Right forelimb (tissue), 1 donor: ENCODE measurements around the gene GFY.
"Not testable (repeated sequence)": the region's sequence is repeated elsewhere in the genome, so short reads cannot be mapped to it uniquely, and the experiment has no call there.

Source experiments
- DNase-seq: peaks from one replicate; pipeline ENCODE4 v3.0.0-alpha.2; 2018

Gene GFY

DNA sequence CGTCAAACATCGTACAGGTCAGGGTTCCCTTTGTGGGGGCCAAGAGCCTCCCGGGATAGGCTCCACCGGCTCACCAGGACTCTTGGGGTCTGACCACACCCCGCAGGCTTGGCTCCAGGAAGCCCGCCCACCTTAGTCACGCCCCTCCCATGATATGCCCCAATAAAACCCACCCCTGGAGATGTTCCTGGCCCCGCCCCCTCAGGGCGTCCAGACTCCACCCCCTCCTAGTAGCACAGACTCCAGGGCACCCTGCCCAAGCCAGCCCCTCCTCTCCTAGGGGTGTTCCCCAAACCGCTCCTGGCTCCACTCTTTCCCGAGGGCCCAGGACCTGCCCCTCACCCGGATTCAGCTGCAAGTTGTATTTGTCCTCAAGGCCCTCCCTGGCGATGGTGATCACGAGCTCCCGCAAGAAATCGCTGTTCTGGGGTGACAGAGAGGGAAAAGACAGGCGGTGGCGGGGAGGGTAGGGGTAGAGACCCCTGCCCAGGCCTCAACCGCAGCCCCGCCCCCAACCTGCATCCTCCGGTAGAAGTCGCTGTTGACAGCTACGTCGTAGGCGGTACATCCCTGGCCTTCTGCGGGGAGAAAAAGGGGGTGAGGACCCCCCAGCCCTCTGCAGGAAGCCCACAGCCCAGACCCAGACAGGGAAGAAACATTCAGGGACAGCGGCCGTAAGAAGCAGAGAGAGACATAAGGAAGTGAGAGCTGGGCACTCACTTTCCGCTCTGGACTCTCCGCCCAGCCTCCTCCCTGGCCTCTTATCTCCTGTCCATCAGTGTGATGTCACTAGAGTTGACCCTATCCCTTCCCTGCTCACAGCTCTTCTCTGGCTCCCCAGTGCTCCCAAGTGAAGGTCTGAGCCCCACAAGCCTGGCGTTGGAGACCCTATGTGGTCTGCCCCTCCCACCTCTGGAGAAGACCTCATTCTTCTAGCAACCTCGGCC, 22.6 kb downstream of the GFY start:
- no peak for DNase-seq

DNA sequence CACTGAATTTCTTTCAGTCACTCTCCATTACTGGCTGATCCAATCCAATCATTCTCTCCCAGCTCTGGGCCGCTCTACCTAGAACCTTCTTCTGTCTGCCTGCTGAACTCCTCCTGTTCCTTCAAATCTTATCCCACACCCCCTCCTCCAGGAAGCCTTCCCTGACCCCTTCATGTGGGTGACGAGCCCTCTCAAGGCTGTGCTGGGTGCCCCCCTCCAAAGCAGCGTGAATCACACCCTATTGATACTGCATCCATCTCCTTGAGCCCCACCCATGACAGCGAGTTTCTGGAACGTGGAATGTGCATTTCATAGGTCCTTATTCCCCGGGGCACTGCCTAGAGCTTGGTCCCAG, 23.2 kb downstream of the GFY start:
- no peak for DNase-seq

DNA sequence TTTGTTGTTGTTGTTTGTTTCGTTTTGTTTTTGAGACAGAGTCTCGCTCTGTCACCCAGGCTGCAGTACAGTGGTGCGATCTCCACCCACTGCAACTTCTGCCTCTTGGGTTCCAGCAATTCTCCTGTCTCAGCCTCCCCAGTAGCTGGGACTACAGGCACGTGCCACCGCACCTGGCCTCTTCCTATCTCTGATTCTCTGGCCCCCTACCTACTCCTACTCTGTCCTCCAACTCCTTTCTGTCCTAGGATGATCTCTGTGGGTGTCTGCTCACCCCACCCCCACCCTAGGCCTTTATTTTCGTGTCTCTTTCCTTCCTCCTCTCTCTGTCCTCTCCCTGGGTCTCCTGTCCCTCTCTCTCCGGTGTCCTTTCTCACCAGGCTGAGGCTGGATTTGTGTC, 25.2 kb downstream of the GFY start:
- no peak for DNase-seq

DNA sequence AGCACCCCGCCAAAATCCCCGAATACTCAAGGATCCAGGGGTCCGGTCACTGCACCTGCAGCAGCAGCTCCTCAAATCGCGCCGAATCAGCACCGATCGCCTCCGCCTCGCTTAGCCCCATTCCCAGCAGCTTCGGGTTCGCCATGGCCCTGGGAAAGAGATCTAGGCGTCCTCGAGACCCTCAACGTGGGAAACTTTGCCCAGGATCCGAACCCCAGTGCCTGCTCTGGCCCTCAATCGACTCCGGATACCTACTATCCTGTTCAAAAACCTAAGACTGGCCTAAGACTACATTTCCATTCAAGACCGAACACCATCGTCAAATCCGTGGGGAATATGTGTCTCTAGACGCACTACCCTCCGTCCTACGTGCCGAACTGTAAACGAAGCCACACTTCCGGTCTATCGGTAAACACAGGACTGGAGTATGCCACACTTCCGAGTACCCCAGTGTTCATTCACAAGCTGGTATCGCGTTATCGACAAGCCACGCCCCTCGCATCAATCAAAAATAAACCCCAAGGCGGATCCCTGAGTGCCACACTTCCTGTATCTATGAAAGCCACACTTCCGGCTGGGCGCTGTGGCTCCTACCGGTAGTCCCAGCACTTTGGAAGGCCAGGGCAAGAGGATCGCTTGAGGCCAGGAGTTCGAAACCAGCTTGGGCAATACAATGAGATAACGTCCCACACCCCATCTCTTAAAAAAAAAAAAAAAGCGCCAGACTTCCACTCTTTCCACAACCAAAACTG, 26.4 kb downstream of the GFY start, which contains the start of gene PIH1D1:
PIH1D1 (minus strand) TSS at position 385 of the 752 bp plus-strand sequence; CDS start at position 145, 240 bp downstream.
- peak; percentile 96 for DNase-seq

DNA sequence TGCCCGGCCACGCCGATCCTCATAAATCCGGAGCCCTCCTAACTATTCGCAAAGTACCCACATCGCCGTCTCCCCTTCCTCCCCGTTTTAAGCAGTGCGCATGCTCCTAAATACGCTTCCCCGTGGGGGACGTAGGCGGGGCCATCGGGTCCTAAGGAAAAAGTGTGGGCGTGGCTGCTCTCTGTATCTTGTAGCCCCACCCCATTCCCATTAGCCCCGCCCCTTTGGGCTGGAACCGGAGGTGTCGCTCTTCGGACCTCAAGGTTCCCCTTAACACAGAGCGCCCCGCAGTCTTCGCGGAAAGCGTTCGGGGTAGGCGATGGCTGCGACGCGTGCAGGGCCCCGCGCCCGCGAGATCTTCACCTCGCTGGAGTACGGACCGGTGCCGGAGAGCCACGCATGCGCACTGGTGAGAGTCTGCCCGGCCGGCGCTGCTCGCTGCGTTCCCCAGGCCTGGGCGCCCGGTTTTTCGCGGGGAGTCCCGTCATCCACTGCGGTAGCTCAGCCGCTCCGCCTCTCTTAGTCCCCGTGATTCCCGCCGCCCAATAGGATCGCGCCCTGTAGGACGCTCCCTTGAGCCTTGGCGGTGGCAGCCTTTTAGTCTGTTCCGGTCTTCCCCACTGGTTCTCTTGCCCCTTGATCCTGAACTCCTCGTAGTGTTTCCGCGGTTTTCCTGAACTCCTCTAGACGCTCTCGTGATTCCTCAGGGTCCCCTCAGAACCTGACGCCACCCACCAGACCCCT, 28.0 kb downstream of the GFY start, which contains the start of gene ALDH16A1:
ALDH16A1 (plus strand) TSS at position 213 of the 744 bp plus-strand sequence; CDS start at position 320, 107 bp downstream.
- peak; percentile 99 for DNase-seq

DNA sequence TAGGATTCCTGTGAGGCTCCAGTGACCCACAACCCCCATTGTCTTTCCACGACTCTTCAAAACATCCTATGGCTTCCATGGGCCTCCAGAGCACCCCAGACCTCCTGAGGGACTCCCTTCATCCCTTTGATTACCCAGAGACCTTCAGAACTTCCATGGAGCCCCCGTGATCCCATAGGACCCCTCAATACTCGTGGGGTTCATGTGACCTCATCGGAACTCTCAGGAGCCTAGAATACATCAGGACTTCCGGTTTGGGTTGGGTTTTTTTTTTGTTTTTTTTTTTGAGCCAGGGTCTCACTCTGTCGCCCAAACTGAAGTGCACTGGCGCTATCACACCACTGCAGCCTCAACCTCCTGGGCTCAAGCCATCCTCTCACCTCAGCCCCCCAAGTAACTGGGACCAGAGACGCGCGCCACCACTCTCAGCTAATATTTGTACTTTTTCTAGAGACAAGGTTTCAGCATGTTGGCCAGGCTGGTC, 28.6 kb downstream of the GFY start:
- DNase-seq = no peak

DNA sequence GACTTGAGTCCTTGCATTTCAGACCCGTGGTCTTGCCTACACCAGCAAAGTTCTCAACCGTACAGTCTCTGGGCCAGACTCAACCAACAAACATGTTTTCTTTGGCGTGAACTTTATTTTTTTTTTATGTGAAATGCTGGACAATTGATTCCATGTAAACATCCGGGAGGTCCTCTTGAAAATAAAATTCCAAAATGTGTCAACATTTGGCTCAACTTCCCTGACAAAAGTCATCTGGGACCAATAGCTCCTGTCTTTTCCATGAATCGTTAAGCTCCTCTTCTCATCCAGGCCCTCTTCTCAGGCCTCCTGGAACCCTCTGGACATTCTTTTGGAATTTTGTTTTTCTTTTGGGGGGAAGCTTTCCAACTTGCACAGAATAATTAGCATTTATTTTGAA, 30.6 kb downstream of the GFY start:
- DNase-seq = no peak

DNA sequence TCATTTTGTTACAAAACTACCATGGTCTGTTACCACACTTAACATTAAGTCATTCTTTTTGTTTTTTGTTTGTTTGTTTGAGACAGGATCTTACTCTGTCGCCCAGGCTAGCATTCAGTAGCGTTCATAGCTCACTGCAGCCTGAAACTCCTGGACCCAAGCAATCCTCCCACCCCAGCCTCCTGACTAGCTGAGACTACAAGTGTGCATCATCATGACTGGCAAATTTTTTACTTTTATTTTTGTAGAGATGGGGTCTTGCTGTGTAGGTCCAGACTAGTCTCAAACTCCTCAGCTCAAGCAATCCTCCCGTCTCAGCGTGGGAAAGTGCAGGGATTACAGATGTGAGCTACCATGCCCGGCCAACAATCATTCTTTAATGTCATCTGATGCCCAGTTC, 31.1 kb downstream of the GFY start:
- DNase-seq = no peak

DNA sequence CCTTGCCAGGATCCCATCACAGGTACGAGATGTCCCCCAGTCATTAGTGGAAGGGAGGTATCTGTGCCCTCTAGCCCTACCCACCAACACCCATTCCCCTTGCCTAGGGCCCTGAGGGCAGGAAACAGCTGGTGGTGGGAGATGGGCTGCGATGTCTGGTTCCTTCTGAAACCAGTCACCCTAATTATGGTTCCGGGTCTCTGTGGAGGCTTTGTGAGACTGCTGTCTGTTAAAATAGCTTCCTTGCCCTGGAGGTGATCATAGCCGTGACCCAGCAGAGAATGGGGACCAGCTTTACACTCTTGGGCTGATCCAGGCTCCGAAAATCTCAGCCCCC, 33.3 kb downstream of the GFY start:
- no peak for DNase-seq

DNA sequence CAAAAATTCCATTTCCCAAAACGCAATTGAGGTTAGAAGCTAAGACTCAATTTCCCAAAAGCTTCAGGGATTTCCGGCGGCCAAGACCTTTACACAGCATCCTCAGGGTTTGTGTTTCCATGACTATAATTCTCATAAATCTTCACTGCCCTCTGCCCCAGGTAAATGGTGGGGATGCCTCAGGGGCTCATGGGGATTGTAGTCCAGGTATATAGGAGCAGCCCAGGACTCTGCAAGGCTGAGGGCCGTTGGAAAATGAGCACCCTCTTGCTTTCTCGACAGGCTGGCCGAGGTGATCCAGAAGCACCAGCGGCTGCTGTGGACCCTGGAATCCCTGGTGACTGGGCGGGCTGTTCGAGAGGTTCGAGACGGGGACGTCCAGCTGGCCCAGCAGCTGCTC, 34.2 kb downstream of the GFY start:
- DNase-seq = no peak

DNA sequence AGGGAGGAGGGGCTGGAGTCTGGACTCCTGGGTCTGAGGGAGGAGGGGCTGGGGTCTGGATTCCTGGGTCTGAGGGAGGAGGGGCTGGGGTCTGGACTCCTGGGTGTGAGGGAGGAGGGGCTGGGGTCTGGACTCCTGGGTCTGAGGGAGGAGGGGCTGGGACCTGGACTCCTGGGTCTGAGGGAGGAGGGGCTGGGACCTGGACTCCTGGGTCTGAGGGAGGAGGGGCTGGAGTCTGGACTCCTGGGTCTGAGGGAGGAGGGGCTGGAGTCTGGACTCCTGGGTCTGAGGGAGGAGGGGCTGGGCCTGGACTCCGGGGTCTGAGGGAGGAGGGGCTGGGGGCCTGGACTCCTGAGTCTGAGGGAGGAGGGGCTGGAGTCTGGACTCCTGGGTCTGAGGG, 35.9 kb downstream of the GFY start:
- not testable (repeated sequence) for DNase-seq

DNA sequence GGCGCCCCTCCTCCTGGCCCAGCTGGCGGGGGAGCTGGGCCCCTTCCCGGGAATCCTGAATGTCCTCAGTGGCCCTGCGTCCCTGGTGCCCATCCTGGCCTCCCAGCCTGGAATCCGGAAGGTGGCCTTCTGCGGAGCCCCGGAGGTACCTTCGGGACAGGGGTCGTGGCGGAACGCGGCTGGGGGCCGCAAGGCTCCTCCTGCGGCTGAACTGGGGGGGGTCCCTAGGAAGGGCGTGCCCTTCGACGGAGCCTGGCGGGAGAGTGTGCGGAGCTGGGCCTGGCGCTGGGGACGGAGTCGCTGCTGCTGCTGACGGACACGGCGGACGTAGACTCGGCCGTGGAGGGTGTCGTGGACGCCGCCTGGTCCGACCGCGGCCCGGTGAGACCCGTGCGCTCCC, 36.5 kb downstream of the GFY start:
- no peak for DNase-seq

DNA sequence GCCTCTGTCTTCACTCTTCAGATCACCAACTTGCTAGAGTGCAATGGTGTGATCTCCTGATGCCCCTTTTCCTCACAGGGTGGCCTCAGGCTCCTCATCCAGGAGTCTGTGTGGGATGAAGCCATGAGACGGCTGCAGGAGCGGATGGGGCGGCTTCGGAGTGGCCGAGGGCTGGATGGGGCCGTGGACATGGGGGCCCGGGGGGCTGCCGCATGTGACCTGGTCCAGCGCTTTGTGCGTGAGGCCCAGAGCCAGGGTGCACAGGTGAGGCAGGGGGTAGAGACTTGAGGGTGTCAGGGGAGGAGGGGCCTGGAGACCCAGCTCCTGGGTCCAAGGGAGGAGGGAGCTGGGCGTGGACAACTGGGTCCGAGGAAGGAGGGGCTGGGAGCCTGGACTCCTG, 37.3 kb downstream of the GFY start:
- DNase-seq = no peak

DNA sequence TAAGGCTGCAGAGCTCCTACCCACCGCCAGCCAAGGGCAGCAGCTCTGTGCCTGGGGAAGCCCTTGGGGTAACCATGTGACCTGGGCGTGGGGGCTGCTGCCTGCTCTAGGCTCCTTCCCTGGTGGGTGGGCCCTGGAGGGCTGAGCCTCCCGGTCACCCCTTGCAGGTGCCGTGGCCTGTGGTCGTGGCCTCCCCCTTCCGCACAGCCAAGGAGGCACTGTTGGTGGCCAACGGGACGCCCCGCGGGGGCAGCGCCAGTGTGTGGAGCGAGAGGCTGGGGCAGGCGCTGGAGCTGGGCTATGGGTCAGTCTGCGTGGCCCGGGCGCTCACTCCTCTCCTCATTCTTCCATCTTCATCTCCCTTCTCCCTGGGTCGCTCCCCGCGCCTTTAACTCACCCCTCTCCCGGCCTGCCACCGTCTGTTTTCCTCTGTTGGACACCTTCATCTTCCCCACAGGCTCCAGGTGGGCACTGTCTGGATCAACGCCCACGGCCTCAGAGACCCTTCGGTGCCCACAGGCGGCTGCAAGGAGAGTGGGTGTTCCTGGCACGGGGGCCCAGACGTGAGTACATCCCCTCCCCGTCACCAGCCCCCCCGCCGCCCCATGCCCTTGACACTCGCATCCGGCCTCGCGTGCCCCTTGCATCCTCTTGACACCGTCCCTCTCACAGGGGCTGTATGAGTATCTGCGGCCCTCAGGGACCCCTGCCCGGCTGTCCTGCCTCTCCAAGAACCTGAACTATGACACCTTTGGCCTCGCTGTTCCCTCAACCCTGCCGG, 39.0 kb downstream of the GFY start:
- no peak for DNase-seq

DNA sequence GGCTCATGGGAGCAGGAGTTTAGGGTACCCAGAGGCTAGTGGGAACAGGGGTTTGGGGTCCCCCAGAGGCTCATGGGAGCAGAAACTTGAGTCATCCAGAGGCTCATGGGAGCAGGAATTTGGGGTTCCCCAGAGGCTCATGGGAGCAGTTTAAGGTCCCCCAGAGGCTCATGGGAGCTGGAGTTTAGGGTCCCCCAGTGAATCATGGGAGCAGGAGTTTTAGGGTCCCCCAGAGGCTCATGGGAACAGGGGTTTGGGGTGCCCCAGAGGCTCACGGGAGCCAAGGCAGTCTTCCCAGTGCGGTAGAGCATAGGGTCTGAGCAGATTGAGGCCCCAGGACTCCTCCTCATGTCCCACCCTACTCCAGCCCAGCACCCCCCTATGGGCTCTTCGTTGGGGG, 40.2 kb downstream of the GFY start:
- DNase-seq = no peak

DNA sequence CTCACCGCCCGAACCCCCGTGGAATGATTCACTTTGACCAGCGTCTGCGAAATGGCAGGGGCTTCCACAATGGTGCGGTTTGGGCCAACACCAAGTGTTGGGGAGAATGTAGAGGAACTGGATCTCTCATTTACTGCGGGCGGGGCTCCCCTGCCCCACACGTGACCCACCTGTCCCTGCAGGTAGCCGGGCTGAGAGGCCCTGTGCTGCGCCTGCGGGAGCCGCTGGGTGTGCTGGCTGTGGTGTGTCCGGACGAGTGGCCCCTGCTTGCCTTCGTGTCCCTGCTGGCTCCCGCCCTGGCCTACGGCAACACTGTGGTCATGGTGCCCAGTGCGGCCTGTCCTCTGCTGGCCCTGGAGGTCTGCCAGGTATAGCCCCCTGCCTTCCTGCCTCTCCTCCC, 43.0 kb downstream of the GFY start:
- no peak for DNase-seq

DNA sequence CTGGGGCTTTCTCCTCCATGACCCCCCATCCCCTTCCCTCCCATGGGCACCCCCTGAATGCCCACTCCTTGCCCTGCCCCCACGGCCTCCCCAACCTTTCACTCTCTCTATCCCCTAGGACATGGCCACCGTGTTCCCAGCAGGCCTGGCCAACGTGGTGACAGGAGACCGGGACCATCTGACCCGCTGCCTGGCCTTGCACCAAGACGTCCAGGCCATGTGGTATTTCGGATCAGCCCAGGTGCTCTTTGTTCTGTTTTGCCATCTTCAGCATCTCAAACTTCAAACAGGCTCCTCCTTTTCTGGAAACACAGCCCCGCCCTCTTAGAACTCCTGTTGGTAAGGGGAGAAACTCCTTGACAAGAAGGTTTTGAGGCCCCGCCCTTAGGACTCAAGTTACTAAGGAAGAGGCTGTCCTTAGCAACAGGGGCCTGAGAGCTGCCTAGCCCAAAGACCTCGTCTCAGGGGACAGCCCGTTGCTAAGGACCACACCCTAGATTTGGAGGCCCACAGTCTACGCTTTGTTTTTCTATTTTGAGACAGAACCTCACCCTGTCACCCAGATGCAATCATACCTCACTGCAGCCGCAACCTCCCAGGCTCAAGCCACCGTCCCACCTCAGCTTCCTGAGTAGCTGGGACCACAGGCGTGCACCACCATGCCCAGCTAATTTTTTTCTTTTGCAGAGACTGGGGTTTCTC, 43.7 kb downstream of the GFY start:
- DNase-seq = peak; percentile 75

DNA sequence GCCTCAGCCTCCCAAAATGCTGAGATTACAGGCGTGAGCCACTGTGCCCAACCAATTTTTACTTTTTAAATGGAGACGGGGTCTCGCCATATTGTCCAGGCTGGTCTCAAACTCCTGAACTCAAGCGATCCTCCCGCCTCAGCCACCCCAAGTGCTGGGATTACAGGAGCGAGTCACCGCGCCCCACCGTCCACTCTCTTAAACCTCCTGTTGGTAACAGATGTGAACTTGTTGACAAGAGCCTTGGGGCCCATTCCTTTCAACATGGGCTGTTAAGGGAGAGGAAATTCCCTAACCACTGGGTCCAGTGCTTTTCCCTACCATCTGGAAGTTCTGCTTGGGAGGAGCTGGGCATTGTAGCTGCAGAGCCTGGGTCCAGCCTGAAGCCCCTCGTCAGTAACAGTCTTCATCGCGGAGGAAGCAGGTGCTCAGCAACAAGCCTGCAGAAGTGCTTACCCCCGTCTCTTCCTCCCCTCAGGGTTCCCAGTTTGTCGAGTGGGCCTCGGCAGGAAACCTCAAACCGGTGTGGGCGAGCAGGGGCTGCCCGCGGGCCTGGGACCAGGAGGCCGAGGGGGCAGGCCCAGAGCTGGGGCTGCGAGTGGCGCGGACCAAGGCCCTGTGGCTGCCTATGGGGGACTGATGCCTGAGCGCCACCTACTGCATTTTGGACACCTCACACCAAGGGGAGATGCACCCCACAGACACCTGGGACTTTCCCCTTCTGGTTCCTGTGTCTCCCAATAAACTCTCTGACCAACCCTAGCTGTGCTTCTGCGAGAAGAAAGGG, 44.8 kb downstream of the GFY start:
- DNase-seq = no peak

DNA sequence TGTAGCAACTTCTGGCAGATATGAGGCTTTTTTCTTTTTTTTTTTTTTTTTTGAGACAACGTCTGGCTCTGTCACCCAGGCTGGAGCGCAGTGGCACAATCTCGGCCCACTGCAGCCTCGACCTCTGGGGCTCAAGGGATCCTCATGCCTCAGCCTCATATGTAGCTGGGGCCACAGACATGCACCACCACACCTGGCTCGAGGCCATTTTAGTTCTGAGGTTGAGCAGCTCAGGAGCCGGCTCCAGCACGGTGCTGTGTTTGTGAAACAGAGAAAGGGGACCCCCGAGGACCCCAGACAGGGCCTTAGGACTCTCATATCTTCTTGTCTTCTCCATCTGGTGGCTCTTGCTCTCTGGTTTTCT, 45.4 kb downstream of the GFY start:
- DNase-seq = no peak

DNA sequence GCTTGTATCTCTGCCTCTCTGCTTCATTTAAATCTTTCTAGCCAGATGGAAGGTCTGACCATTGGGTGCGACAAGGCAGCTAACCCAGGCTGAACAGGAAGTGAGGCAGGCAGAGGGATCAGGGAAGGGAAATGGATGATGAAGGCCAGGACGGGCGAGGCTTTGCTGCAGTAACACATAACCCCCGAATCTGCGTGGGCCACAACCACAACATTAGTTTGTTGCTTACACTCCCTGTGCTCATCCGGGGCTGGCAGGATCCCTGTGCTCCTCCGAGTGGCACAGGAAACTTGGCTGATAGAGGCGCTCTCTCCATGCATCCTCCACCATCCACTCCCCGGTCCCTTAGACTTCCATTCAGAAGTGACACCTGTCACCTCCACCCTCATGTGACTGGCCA, 47.7 kb downstream of the GFY start:
- no peak for DNase-seq

DNA sequence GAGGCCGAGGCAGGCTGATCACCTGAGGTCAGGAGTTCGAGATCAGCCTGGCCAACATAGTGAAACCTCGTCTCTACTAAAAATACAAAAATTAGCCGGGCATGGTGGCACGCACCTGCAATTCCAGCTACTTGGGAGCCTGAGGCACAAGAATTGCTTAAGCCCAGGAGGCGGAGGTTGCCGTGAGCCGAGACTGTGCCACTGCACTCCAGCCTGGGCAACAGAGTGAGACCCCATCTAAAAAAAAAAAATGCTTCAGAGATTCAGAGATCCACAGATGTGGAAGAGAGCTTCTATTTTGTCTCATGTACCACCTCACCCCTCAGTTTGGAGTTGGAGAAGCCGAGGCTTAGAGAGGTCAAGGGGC, 48.3 kb downstream of the GFY start:
- DNase-seq = not testable (repeated sequence)
